ENCODE data around the gene PRDM7.

DNA sequence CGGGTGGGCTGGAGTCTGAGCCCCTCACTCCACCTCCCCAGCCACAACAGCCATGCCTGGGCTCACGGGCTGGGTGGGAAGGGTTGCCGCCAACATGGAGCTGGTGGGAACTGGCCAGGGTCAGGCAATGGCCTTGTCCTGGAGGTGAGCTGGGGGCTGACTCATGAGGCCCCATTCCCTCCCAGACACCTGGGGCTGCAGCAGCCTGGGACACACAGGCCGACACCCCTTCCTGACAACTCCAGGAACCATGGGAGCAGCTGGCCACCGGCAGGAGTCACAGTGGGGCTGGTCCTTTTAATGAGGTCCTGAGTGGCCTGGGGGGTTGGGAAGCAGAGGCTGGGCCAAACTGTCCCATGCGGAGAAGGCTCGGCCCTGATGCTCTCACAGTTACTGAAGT lies 70.1 kb downstream of the PRDM7 start:
- TF ChIP-seq POLR2A (IDR thresholded peaks at IDR 0.05), result no peak
- TF ChIP-seq POLR2AphosphoS5 (IDR thresholded peaks at IDR 0.05), result no peak
- TF ChIP-seq, protein P1, sequence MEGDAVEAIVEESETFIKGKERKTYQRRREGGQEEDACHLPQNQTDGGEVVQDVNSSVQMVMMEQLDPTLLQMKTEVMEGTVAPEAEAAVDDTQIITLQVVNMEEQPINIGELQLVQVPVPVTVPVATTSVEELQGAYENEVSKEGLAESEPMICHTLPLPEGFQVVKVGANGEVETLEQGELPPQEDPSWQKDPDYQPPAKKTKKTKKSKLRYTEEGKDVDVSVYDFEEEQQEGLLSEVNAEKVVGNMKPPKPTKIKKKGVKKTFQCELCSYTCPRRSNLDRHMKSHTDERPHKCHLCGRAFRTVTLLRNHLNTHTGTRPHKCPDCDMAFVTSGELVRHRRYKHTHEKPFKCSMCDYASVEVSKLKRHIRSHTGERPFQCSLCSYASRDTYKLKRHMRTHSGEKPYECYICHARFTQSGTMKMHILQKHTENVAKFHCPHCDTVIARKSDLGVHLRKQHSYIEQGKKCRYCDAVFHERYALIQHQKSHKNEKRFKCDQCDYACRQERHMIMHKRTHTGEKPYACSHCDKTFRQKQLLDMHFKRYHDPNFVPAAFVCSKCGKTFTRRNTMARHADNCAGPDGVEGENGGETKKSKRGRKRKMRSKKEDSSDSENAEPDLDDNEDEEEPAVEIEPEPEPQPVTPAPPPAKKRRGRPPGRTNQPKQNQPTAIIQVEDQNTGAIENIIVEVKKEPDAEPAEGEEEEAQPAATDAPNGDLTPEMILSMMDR (IDR thresholded peaks at IDR 0.05), result no peak
